B cell (primary cell): ENCODE data around the gene SEPTIN1. TPM values are rescaled to one million over a fixed set of nuclear protein-coding genes. Genes with fewer than 3 reads are reported as not detected.
"Not testable (repeated sequence)": the region's sequence is repeated elsewhere in the genome, so short reads cannot be mapped to it uniquely, and the experiment has no call there.

Source experiments
- ATAC-seq: fragments of 200-7000 bp; cut with Tn5 transposase; one replicate; pipeline ENCODE4 v1.10.0; 2021; ENCODE audit warnings: low read depth, mild to moderate bottlenecking, moderate number of reproducible peaks, moderate library complexity
- CTCF ChIA-PET: fragments of 350-600 bp; sonication (Branson Sonifier 250); formaldehyde crosslinking; loops from one replicate; lab custom pipeline; 2021; ENCODE audit warnings: antibody characterized with exemption, inconsistent platforms; lab: Charles Lee
- POLR2A ChIA-PET: fragments of 350-600 bp; sonication (Branson Sonifier 250); formaldehyde crosslinking; loops from one replicate; lab custom pipeline; 2021; ENCODE audit warnings: antibody characterized with exemption; lab: Charles Lee
- DNase-seq: peaks from one replicate; pipeline ENCODE4 v3.0.0; 2013
- H2AFZ ChIP-seq: 2 replicates; pipeline ENCODE4 v1.6.1; 2012; ENCODE audit warnings: mild to moderate bottlenecking, low read depth, low read length; ENCODE audit not compliant: insufficient read depth, poor library complexity, severe bottlenecking
- H3K27ac ChIP-seq, 2 donors: 1 replicate in 1 of 2; 2 replicates in 1 of 2; pipeline ENCODE4 v1.5.1; 2012 to 2013; ENCODE audit warnings: low read length in 2 of 2, mild to moderate bottlenecking in 2 of 2, moderate library complexity in 1 of 2
- H3K27me3 ChIP-seq, 4 experiments: fragments of 200-600 bp in 1 of 4; sonication (generic) in 1 of 4; replicated peaks in 1 of 4; 1 replicate in 2 of 4; 2 replicates in 2 of 4; pipeline versions ENCODE4 v1.6.1 to v1.7.0; 2013 to 2016; ENCODE audit warnings: low read length in 3 of 4, mild to moderate bottlenecking in 2 of 4, mixed read lengths in 1 of 4, moderate library complexity in 1 of 4; ENCODE audit not compliant: insufficient read depth in 4 of 4, control insufficient read depth in 3 of 4; ENCODE audit errors: control extremely low read depth in 1 of 4
- H3K36me3 ChIP-seq, 2 experiments: replicated peaks in 1 of 2; 1 replicate in 1 of 2; 2 replicates in 1 of 2; pipeline versions ENCODE4 v1.6.1 to v1.7.1; 2013; ENCODE audit warnings: low read length in 1 of 2; ENCODE audit not compliant: insufficient read depth in 2 of 2, control insufficient read depth in 1 of 2; ENCODE audit errors: control extremely low read depth in 1 of 2, extremely low read depth in 1 of 2
- H3K4me1 ChIP-seq, 2 donors: fragments of 200-600 bp in 1 of 2; sonication (generic) in 1 of 2; 1 replicate in 1 of 2; 2 replicates in 1 of 2; pipeline versions ENCODE4 v1.5.1 to v1.6.1; 2013 to 2017; ENCODE audit warnings: low read length in 2 of 2; ENCODE audit not compliant: control insufficient read depth in 2 of 2, insufficient read depth in 2 of 2
- H3K4me2 ChIP-seq: replicated peaks from 2 replicates; pipeline ENCODE3; 2012; ENCODE audit warnings: mild to moderate bottlenecking, low read depth, low read length; ENCODE audit not compliant: poor library complexity, severe bottlenecking
- H3K4me3 ChIP-seq, 5 experiments: fragments of 200-600 bp in 1 of 5; sonication (generic) in 1 of 5; 1 replicate in 3 of 5; 2 replicates in 2 of 5; pipeline versions ENCODE4 v1.5.1 to v1.7.0; 2011 to 2016; ENCODE audit warnings: low read length in 4 of 5, mild to moderate bottlenecking in 4 of 5, low read depth in 2 of 5, control low read depth in 1 of 5, moderate library complexity in 1 of 5; ENCODE audit not compliant: insufficient read depth in 1 of 5; ENCODE audit errors: control extremely low read depth in 1 of 5, extremely low read depth in 1 of 5
- H3K79me2 ChIP-seq: fragments of 200-600 bp; sonication (generic); one replicate; pipeline ENCODE4 v1.6.0; 2016; ENCODE audit warnings: low read length; ENCODE audit not compliant: control insufficient read depth, insufficient read depth
- H3K9ac ChIP-seq: fragments of 200-600 bp; sonication (generic); 2 replicates; pipeline ENCODE4 v1.6.1; 2017; ENCODE audit warnings: mild to moderate bottlenecking, low read length, moderate library complexity
- H3K9me3 ChIP-seq, 3 donors: one replicate each; pipeline versions ENCODE4 v1.6.1 to v1.7.1; 2013; ENCODE audit warnings: low read length in 2 of 3; ENCODE audit not compliant: control insufficient read depth in 2 of 3, insufficient read depth in 1 of 3; ENCODE audit errors: control extremely low read depth in 1 of 3
- H4K20me1 ChIP-seq: 2 replicates; pipeline ENCODE4 v1.6.0; 2012; ENCODE audit warnings: mild to moderate bottlenecking, low read length; ENCODE audit not compliant: insufficient read depth, control insufficient read depth, poor library complexity, severe bottlenecking
- H3K27ac Mint-ChIP-seq: one replicate; pipeline ENCODE4 v1.8.0; 2021; ENCODE audit warnings: mixed read lengths
- H3K27me3 Mint-ChIP-seq: one replicate; pipeline ENCODE4 v1.8.0; 2021; ENCODE audit warnings: mixed read lengths
- H3K4me1 Mint-ChIP-seq: one replicate; pipeline ENCODE4 v1.8.0; 2021; ENCODE audit warnings: mixed read lengths
- H3K4me3 Mint-ChIP-seq: one replicate; pipeline ENCODE4 v1.8.0; 2021; ENCODE audit warnings: mixed read lengths
- H3K9me3 Mint-ChIP-seq: one replicate; pipeline ENCODE4 v1.8.0; 2022; ENCODE audit warnings: mixed read lengths; ENCODE audit not compliant: insufficient read depth
- EZH2 ChIP-seq: IDR thresholded peaks from 2 replicates; pipeline ENCODE4 v1.6.1; 2012; ENCODE audit warnings: borderline replicate concordance, low read depth, mild to moderate bottlenecking, moderate library complexity, low read length; ENCODE audit not compliant: insufficient read depth, poor library complexity, severe bottlenecking
- WGBS: methylation state at CpG from one replicate; pipeline ENCODE4 v1.1.5; 2013; ENCODE audit warnings: missing lambda C conversion rate; ENCODE audit not compliant: insufficient coverage; 5-methylcytosine and 5-hydroxymethylcytosine counted together
- intact Hi-C: fragments of 100-400 bp; cut with micrococcal nuclease; formaldehyde crosslinking; loops from one replicate; pipeline ENCODE4 v1.10.0; 2022
- polyA plus RNA-seq: library from polyadenylated mRNA; depleted of rRNA; stranded (reverse); fragments of >200 nt; gene quantifications from 2 replicates; pipeline ENCODE4 v1.2.3, GENCODE V29; 2012
- total RNA-seq, 2 donors: library from RNA; stranded (reverse); fragments of 120-200 nt in 1 of 2; gene quantifications; 1 replicate in 1 of 2; 2 replicates in 1 of 2; pipeline versions ENCODE4 v1.2.3 to v1.2.4, GENCODE V29; 2013 to 2022
- TF ChIP-seq, protein P1 (sequence below): fragments of 200-600 bp; IDR thresholded peaks from one replicate; pipeline ENCODE4 v1.8.0; 2022; ENCODE audit warnings: antibody characterized with exemption, mild to moderate bottlenecking

The SEPTIN1 gene
- total and polyA plus RNA-seq, 2 donors (not counting 1 experiment from before 2014, with no cell fraction given): 154 to 302 TPM

- Histone ChIP-seq H3K4me3 (peak overlapping the region in 4 of 5 experiments; percentile 62 to 73 (median 68)), H3K79me2 (peaks cover 12% of the 10 kb centered on the region)
- CTCF ChIA-PET: interaction anchor here (0.9 kb wide), 1 partner anchor 509 kb away, joined by 3 read pairs; no protein-coding TSS in a partner anchor
These were observed 46.5 kb downstream of the SEPTIN1 start for GRCh38 chr16:30335598-30336474.

DNA sequence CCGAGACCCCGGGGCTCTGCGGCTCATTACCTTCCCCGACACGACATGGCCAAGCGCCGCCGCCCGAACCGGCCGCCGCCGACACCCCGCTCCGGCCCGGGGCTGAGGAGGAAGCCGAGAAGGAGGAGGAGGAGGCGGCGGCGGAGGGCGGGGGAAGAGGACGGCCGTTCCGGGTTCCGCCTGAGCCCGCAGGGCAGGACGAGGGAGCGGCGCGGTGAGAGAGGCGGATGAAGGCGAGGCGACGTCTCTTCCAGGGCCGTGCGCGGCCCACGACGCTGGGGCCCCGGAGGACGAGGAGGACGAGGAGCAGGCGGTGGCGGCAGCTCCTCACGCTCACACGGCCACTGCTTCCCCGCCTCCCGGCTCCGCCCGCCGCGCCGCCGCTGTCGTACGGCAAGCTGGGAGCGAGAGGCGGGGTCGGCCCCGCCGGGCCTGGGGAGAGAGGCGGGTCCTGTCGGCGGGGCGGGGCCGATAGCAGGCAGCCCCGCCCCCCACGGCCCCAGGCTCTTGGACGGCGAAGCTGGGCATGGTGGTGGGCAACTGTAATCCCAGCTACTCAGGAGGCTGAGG lies 47.2 kb downstream of the SEPTIN1 start:
- DNase-seq (peak; percentile 91), ATAC-seq (peak; percentile 76)
- H3K4me1 ChIP-seq: peaks cover 16 to 23% of the 10 kb centered on the region in 2 donors
- H3K9me3 ChIP-seq, H4K20me1 ChIP-seq, H3K27me3 ChIP-seq, H3K27me3 Mint-ChIP-seq, H3K9me3 Mint-ChIP-seq, H3K36me3 ChIP-seq: not testable (repeated sequence)
- peak overlapping the region; percentile 70 for H3K4me2 ChIP-seq
- peak overlapping the region; percentile 85 for H3K4me3 Mint-ChIP-seq
- peak overlapping the region; percentile 91 for H3K27ac Mint-ChIP-seq
- intact Hi-C loops: loop anchor here (1.0 to 2.0 kb wide), 4 partner anchors 20 to 72 kb away; partner anchors contain the start of genes CD2BP2, TBC1D10B and ZNF771
- peak overlapping the region; percentile 73 for H2AFZ ChIP-seq
- CTCF ChIA-PET: interaction anchor here (0.7 to 0.9 kb wide), 2 partner anchors 510 to 975 kb away, joined by 3 to 4 read pairs; no protein-coding TSS in a partner anchor
- peak overlapping the region; percentile 68 for H3K9ac ChIP-seq
- WGBS: under 1% methylated on average over 68 of the region's 70 CpGs
- POLR2A ChIA-PET: interaction anchor here (0.7 to 2.0 kb wide), 8 partner anchors 20 to 83 kb away, joined by 3 to 11 read pairs (median 4); partner anchors contain the start of genes CD2BP2, SEPTIN1, TBC1D10B and ZNF771
- H3K27ac ChIP-seq: peak overlapping the region; percentile 74 to 76
- peaks cover 32% of the 10 kb centered on the region for H3K4me1 Mint-ChIP-seq
- H3K4me3 ChIP-seq: peak overlapping the region in 4 of 5 experiments; percentile 62 to 73 (median 68)
- peaks cover 16% of the 10 kb centered on the region for H3K79me2 ChIP-seq

More at GRCh38 chr16:30335598-30336474, 46.5 kb downstream of the SEPTIN1 start:
- Histone ChIP-seq H3K9ac (peak overlapping the region; percentile 68), H3K4me1 (peaks cover 16 to 23% of the 10 kb centered on the region in 2 donors), H3K4me2 (peak overlapping the region; percentile 70), H3K36me3 (no peaks in the 10 kb centered on the region), H2AFZ (peak overlapping the region; percentile 73), H3K27me3 (no peaks in the 10 kb centered on the region), H4K20me1 (no peaks in the 10 kb centered on the region), H3K9me3 (no peaks in the 10 kb centered on the region), H3K27ac (peak overlapping the region; percentile 59 to 76)
- DNase-seq (peak; percentile 80), ATAC-seq (no peak)
- 33% methylated on average over 16 of the region's 17 CpGs for WGBS
- H3K27ac Mint-ChIP-seq: peak overlapping the region; percentile 91
- peak overlapping the region; percentile 85 for H3K4me3 Mint-ChIP-seq
- no peaks in the 10 kb centered on the region for H3K27me3 Mint-ChIP-seq
- POLR2A ChIA-PET: interaction anchor here (0.7 to 2.0 kb wide), 6 partner anchors 19 to 82 kb away, joined by 3 to 11 read pairs (median 4); partner anchors contain the start of genes CD2BP2, SEPTIN1 and TBC1D10B
- H3K4me1 Mint-ChIP-seq: peaks cover 28% of the 10 kb centered on the region
- TF ChIP-seq, protein P1, sequence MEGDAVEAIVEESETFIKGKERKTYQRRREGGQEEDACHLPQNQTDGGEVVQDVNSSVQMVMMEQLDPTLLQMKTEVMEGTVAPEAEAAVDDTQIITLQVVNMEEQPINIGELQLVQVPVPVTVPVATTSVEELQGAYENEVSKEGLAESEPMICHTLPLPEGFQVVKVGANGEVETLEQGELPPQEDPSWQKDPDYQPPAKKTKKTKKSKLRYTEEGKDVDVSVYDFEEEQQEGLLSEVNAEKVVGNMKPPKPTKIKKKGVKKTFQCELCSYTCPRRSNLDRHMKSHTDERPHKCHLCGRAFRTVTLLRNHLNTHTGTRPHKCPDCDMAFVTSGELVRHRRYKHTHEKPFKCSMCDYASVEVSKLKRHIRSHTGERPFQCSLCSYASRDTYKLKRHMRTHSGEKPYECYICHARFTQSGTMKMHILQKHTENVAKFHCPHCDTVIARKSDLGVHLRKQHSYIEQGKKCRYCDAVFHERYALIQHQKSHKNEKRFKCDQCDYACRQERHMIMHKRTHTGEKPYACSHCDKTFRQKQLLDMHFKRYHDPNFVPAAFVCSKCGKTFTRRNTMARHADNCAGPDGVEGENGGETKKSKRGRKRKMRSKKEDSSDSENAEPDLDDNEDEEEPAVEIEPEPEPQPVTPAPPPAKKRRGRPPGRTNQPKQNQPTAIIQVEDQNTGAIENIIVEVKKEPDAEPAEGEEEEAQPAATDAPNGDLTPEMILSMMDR: no peak
- no peak for TF ChIP-seq EZH2
- H3K9me3 Mint-ChIP-seq: no peaks in the 10 kb centered on the region
- intact Hi-C loops: loop anchor here (1.0 to 2.0 kb wide), 4 partner anchors 19 to 71 kb away; partner anchors contain the start of genes CD2BP2, TBC1D10B and ZNF771
